GM21390 (cell line): ENCODE measurements around the gene GPR63.

ENCODE experiments used
- ATAC-seq: cut with Tn5 transposase; IDR thresholded peaks from one replicate; pipeline ENCODE4 v1.9.1; 2021; ENCODE audit not compliant: unreplicated experiment

Gene GPR63, protein sequence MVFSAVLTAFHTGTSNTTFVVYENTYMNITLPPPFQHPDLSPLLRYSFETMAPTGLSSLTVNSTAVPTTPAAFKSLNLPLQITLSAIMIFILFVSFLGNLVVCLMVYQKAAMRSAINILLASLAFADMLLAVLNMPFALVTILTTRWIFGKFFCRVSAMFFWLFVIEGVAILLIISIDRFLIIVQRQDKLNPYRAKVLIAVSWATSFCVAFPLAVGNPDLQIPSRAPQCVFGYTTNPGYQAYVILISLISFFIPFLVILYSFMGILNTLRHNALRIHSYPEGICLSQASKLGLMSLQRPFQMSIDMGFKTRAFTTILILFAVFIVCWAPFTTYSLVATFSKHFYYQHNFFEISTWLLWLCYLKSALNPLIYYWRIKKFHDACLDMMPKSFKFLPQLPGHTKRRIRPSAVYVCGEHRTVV

DNA sequence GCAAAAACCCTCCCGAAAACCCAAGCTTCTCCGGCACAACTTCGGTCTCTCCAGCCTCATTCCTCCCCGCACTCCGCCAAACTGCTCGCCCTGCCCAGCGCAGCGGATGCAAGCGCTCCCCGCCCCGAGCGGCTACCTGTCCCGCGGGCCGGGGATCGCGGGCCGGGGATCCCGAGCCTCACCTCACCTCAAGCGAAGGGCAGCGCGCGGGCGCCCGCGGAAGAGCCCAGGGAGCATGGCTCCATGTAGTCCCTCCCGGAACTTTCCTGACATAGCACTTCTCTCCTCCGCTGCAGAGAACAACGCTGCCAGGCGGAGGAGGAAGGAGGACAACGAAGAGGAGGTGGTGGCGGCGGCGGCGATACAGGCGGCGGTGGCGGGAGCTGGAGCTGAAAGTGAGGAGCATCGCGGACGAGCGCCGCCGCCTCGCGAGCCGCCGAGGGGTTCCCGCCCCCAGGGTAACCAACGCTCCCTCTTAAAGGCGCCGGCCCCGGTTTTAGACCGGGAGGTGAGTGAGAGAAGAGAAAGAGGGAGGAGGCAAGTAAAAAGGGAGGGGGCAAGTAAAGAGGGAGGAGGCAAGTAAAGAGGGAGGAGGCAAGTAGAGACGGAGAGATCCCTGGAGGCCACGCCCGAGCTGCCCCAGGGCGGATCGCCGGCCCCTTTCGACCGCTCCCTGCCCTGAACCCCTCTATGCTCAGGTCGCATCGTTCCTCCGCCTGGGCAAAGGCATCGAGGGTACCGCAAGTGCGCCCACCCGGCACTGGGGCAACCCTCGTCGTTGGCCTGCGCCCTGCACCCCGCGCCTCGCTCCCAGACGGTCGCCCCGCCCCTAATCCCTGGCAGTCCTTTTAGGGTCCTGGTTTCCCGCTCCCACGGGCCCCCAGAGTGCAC, at the start of gene GPR63:
TSS of gene GPR63 (minus strand) at position 397 of the 891 bp plus-strand sequence. CDS start 37,746 bp downstream, outside the sequence.
- ATAC-seq: peak; percentile 92

GRCh38 chr6:96886519-96886918, 49.2 kb upstream of the GPR63 start:
- ATAC-seq: no peak

- ATAC-seq: peak; percentile 90
Observed at GRCh38 chr6:96885187-96885631, 47.9 kb upstream of the GPR63 start.

DNA sequence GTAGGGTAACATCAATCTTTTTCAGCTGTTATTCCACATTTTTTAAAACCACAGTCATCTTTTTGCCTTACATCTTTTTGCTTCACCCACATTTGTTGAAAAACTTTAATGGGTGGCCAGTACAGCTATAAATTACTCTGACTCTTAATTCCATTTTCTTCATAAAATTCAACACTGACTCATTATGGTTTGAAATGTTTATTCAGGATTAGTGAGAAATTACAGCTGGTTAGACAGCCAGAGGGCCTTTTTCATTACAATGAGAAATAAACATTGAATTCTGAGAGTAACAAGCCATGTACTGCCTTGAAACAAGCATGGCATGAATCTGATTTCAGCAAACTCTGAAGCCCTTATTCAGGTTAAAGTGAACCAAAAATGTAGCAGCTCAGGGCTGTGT, 40.9 kb upstream of the GPR63 start:
- ATAC-seq: no peak

DNA sequence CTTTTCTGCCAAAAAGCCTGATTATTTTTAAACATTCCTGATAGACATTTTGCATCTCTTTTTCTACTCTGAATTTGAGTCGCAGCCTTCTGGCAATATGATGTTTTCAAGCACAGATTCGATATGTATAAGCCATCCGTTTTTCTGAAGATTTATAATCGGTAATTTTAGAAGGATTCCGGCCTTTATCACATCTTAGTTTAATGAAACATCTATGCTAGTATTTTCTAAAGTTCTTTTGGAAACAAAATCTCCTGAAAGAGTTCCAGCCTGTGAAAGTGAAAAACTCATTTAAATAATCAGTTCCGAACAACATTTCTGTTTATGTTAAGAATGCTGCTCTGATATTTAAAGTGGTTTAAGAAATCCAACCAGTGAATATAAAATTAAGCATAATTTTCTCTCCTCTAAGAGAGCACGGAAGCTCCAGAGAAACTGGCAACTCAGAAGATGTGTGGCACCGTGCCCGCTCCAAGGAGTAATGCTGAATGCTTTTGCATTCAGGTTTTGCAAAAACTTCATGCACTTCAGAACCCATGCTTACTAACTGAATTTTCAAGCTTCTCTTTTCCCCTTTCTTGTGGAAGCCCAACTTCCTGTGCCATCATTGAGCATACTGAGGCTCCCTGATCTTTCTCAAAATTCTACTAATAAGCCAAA, 39.7 kb upstream of the GPR63 start:
- no peak for ATAC-seq

DNA sequence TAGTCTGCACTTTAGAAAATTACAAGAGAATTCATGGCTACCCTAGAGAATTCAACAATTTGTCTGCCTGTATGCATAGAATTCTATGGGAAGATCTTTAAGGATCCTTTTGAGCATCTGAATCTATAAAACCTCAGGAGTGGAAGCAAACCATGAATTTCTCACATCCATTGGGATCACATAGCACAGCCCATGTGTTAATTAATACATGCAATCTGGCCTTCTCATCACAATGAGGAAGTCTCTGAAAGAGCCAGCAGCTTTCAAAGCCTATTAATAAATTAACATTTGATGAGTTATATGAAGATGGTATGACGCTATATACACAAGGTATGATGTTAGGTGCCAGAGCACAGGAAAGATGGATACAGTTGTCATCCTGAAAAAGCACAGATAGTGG, 35.7 kb upstream of the GPR63 start:
- no peak for ATAC-seq

GRCh38 chr6:96865055-96865405, 27.8 kb upstream of the GPR63 start:
- ATAC-seq: no peak

DNA sequence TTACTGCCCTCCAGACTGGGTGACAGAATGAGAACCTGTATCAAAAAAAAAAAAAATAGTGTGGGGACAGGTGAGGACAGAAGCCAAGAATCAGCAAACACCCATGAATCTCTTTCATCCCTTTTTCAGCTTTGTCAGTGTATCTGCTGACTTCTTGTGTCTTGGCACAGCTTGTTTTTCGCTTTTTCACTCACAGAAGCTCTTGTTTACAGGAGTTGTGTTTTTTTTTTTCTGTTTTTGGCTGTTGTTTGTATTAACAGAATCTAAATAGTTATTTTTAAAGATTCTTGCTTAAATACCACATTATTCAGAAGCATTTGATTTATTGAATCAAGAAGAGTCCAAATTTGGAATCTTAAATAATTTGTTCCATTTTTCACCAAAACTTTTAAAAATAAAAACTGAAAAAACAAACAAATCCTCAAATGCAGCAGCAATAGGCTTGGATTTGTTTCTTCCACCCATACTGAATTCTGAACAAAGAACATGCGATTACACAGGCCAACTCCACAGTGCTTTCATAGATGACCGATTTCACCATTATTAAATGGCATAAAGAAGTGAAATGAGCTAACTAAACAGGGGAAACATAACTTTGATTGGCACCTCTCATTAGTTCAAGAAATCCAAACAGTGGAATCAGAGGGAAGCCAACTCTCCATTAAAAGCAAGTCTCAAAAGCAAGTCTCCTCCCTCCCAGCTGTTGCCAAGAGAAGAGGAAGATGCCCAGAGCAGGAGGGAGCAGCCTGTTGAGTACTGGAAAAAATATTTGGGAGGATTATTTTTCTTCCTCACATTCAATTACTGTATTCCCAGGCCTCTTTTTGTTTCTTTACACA, 27.2 kb upstream of the GPR63 start:
- ATAC-seq: no peak

DNA sequence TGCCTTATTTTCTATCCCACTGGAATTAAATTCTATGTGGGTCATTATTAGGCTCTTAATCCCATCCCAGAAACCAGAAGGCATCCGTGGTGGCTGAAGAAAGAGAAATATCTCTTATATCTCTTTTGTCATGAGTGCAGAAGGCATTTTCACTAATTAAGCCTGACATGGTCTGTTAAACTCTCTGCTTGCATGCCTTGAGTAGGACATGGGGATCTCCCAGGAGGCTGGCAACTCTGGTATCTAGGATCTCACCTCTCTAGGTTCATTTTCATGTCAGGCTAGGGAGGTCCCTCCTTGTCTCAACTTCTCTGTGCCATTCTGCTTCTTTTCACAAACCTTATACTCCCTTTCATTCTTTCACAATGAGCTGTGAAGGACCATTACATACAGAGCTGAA, 25.3 kb upstream of the GPR63 start:
- ATAC-seq: no peak

- no peak for ATAC-seq
Observed at GRCh38 chr6:96861588-96861987, 24.3 kb upstream of the GPR63 start.

DNA sequence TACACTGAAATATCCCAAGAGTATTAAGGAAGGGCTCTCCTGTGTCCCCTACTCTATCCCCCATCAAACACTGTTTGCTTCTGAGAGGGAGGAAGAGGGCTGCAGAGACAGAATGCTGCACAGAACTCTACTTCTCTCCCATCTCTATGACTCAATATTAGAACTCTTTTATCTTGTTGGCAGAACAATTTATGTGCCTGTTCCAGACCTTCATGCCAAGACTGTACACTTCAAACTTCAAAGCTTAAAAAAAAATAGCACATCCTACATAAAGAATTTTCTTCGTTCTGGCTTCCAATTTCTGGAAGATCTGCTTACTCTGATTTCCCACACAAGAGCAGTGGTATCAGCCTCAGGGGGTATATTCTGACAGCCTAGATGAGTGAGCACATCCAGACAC, 19.6 kb upstream of the GPR63 start:
- ATAC-seq: no peak

DNA sequence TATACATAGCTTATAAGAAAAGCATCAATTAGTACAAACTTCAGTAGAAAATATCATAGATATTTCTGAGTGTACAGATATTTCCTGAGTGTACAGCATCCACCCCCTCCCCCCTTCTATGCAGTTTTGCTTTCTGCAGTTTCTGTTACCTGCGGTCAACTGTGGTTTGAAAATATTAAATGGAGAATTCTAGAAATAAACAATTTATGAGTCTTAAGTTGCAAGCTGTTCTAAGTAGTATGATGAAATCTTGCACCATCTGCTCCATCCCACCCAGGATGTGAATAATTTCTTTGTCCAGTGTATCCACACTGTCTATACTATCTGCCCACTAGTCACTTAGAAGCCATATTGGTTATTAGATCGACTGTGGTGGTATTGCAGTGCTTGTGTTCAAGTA, 15.8 kb upstream of the GPR63 start:
- ATAC-seq: no peak

DNA sequence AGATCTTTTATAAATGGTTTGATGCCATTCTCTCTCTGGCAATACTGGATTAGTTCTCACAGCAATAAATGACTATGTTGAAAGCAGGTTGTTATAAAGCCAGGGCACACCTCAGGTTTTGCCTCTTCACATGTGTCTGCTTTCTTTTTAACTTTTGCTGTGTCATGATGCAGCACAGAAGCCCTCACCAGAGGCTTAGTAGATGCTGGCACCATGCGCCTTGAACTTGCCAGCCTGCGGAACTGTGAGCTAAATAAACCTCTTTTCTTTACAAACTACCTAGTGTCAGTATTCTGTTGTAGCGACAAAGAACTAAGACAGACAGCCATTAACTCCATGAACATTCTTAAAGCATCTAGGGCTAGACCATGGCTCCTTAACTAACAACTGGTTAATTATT, 15.3 kb upstream of the GPR63 start:
- no peak for ATAC-seq

- no peak for ATAC-seq
Observed at GRCh38 chr6:96851858-96852257, 14.6 kb upstream of the GPR63 start.

DNA sequence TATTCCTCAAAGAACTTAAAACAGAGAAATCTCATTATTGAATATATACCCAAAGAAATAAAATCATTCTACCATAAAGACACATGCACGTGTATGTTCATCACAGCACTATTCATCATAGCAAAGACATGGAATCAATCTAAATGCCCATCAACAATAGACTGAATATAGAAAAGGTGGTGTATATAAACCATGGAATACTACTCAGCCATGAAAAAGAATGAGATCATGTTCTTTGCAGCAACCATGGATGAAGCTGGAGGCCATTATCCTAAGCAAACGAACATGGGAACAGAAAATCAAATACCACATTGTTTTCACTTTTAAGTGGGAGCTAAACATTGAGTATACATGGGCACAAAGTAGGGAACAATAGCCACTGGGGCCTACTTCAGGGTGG, 12.3 kb upstream of the GPR63 start:
- ATAC-seq: no peak

DNA sequence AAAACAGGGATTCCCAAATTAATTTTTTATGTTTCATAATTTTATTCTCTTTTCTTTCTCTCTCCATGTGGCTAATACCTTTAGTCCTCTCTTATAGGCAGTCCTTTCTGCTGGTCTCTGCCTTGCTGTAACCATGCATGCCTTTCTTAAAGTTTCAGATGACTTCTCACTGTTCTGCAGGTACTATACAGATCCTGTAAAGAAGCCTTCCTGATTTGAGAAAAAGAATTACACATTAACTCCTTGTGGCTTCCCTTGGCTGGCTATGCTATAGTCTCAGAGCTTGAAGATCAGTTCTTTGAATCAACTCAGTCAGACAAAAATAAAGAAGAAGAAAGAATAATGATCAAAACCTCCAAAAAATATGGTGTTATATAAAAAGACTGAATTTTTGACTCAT, 7.3 kb upstream of the GPR63 start:
- ATAC-seq: no peak

GRCh38 chr6:96841345-96841744, 4.1 kb upstream of the GPR63 start:
- ATAC-seq: no peak

GRCh38 chr6:96836631-96837080, 621 bp downstream of the GPR63 start:
- ATAC-seq: peak; percentile 19

DNA sequence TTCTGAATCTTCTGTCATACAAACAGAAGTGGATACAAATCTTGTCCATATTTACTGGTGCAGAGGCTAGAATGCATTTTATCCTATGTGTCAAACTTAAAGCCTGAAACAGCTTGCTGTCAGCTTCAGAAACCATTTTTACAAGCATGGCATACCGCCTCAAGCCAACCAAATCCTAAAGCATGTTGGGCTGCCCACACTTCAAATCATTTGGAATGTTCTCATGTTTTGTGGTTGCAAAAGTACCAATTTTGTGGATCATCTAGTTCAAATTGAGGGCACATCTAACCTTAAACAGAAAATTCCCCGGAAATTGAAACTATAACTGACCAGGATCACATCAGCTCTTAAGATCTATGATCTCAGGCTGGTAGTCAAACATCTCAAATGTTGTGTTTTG, 3.2 kb downstream of the GPR63 start:
- no peak for ATAC-seq

- no peak for ATAC-seq
Observed at GRCh38 chr6:96832780-96833179, 4.5 kb downstream of the GPR63 start.

- ATAC-seq: no peak
Observed at GRCh38 chr6:96826865-96827264, 10.4 kb downstream of the GPR63 start.
